ENCODE results near the gene SYNE1.

GRCh38 chr6:152394303-152394702 is 242.9 kb downstream of the SYNE1 start:
- TF ChIP-seq CTCF (IDR thresholded peaks at IDR 0.05) (no peak), POLR2A (IDR thresholded peaks at IDR 0.05) (no peak)
